ENCODE results near the gene RBFOX2. TPM values are rescaled to one million over a fixed set of nuclear protein-coding genes. Genes with fewer than 3 reads are reported as not detected.

Gene RBFOX2
- total RNA-seq, 1 donor from 2014 or later = 126 TPM

GRCh38 chr22:35899736-35900135, 128.9 kb downstream of the RBFOX2 start:
- Mint-ChIP-seq H3K27ac (ENCODE audit: unreplicated experiment) (no peak overlapping the region), H3K4me3 (no peak overlapping the region), H3K4me1 (peaks cover 49% of the 10 kb centered on the region), H3K36me3 (ENCODE audit: low read depth) (no peaks in the 10 kb centered on the region), H3K9me3 (no peaks in the 10 kb centered on the region), H3K27me3 (ENCODE audit: low read depth) (no peaks in the 10 kb centered on the region)
- TF ChIP-seq, protein P1, sequence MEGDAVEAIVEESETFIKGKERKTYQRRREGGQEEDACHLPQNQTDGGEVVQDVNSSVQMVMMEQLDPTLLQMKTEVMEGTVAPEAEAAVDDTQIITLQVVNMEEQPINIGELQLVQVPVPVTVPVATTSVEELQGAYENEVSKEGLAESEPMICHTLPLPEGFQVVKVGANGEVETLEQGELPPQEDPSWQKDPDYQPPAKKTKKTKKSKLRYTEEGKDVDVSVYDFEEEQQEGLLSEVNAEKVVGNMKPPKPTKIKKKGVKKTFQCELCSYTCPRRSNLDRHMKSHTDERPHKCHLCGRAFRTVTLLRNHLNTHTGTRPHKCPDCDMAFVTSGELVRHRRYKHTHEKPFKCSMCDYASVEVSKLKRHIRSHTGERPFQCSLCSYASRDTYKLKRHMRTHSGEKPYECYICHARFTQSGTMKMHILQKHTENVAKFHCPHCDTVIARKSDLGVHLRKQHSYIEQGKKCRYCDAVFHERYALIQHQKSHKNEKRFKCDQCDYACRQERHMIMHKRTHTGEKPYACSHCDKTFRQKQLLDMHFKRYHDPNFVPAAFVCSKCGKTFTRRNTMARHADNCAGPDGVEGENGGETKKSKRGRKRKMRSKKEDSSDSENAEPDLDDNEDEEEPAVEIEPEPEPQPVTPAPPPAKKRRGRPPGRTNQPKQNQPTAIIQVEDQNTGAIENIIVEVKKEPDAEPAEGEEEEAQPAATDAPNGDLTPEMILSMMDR (conservative IDR thresholded peaks at IDR 0.05) = no peak
- no peak for DNase-seq (ENCODE audit: low read depth, low spot score)

- H3K36me3 Mint-ChIP-seq (ENCODE audit: low read depth) = no peaks in the 10 kb centered on the region
- H3K27ac Mint-ChIP-seq (ENCODE audit: unreplicated experiment) = no peak overlapping the region
- TF ChIP-seq, protein P1 (conservative IDR thresholded peaks at IDR 0.05) = no peak
- no peak for DNase-seq (ENCODE audit: low read depth, low spot score)
- peaks cover 49% of the 10 kb centered on the region for H3K4me1 Mint-ChIP-seq
- no peak overlapping the region for H3K4me3 Mint-ChIP-seq
- H3K27me3 Mint-ChIP-seq (ENCODE audit: low read depth) = no peaks in the 10 kb centered on the region
- H3K9me3 Mint-ChIP-seq = no peaks in the 10 kb centered on the region
Measured at GRCh38 chr22:35896111-35896705, 132.4 kb downstream of the RBFOX2 start.

DNA sequence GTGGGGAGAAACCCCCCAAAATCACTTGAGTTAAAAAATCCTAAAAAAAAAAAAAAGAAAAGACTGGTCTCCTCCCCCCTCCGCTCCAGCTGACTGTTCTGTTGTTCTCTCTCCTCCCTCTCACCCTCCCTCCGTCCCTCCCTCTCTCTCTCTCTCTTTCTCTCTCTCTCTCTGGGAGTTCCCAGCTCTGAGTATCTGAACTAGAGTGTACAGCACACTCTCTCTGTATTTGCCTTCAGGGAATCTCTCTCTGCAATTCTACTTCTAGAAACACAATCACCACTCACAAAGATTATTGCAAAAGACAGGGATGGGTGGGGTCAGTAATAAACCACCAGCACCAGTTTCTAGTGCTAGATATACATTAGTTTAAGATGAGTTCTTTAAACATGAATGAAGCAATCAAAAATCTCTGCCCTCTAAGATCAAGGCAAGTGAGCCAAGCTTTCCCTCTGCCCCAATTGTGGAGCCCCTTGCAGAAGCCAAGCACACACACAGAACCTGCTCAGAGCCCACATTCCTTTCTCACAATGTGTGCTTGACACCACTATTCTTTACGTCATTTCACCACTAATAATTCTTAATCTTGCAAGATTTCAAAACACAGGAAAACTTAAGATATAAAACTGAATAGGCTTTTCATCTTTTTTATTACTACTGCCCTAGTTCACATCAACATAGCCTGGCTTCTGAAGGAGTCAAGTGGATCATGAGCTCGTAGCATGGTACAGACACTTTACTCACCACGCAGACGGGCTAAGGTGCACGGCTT, 133.5 kb downstream of the RBFOX2 start:
- DNase-seq (ENCODE audit: low read depth, low spot score) = no peak
- H3K4me3 Mint-ChIP-seq = peak overlapping the region; percentile 5
- peak overlapping the region; percentile 4 for H3K27ac Mint-ChIP-seq (ENCODE audit: unreplicated experiment)
- TF ChIP-seq, protein P1 (conservative IDR thresholded peaks at IDR 0.05) = no peak
- peaks cover 39% of the 10 kb centered on the region for H3K4me1 Mint-ChIP-seq
- H3K27me3 Mint-ChIP-seq (ENCODE audit: low read depth) = no peaks in the 10 kb centered on the region
- no peaks in the 10 kb centered on the region for H3K36me3 Mint-ChIP-seq (ENCODE audit: low read depth)
- H3K9me3 Mint-ChIP-seq = no peaks in the 10 kb centered on the region

DNA sequence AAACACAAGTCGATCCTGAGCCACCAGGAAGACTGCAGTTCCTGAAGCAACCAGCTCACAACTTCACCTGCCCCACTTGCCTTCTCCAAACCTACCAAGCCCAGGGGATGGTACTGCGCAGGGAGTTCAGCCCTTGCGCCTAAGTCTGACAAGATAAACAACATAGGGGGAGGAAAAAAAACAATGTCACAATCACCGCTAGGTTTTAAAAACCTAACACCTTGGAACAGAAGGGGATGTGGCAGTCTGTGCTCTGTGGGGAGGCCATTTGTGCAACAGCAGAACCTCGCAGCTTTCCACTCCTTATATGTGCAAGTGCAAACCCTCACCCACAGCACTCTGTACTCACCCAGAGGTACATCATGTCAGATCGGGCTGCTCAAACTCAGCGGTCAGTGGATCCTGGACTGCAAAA, 134.2 kb downstream of the RBFOX2 start:
- Mint-ChIP-seq H3K9me3 (no peaks in the 10 kb centered on the region), H3K4me1 (peaks cover 39% of the 10 kb centered on the region), H3K36me3 (ENCODE audit: low read depth) (no peaks in the 10 kb centered on the region), H3K27me3 (ENCODE audit: low read depth) (no peaks in the 10 kb centered on the region), H3K4me3 (no peak overlapping the region), H3K27ac (ENCODE audit: unreplicated experiment) (no peak overlapping the region)
- DNase-seq (ENCODE audit: low read depth, low spot score) = no peak
- TF ChIP-seq, protein P1 (conservative IDR thresholded peaks at IDR 0.05) = no peak

GRCh38 chr22:35893698-35894097, 134.9 kb downstream of the RBFOX2 start:
- DNase-seq (ENCODE audit: low read depth, low spot score) = no peak
- no peaks in the 10 kb centered on the region for H3K27me3 Mint-ChIP-seq (ENCODE audit: low read depth)
- no peaks in the 10 kb centered on the region for H3K9me3 Mint-ChIP-seq
- H3K27ac Mint-ChIP-seq (ENCODE audit: unreplicated experiment) = no peak overlapping the region
- no peak overlapping the region for H3K4me3 Mint-ChIP-seq
- TF ChIP-seq, protein P1 (conservative IDR thresholded peaks at IDR 0.05) = no peak
- no peaks in the 10 kb centered on the region for H3K36me3 Mint-ChIP-seq (ENCODE audit: low read depth)
- H3K4me1 Mint-ChIP-seq = peaks cover 39% of the 10 kb centered on the region

Data from neural crest cell (in vitro differentiated cells).